Panc1 (cell line): Measurements from ENCODE around the gene KIRREL3. TPM values are rescaled to one million over a fixed set of nuclear protein-coding genes. Genes with fewer than 3 reads are reported as not detected.

Experiments
- ATAC-seq: fragments of 200-7000 bp; cut with Tn5 transposase; 2 replicates; pipeline ENCODE4 v1.9.1; 2020; ENCODE audit warnings: mild to moderate bottlenecking, moderate library complexity
- BruUV-seq: library from RNA; stranded (reverse); fragments of 400-500 nt; replicated peaks from 2 replicates; lab custom pipeline; 2021; lab: Mats Ljungman, UMichigan
- CTCF ChIA-PET: fragments of 300-600 bp; sonication (Branson Sonifier 250); formaldehyde crosslinking; loops from one replicate; lab custom pipeline; 2022; ENCODE audit warnings: antibody characterized with exemption; lab: Charles Lee
- POLR2A ChIA-PET: fragments of 300-600 bp; sonication (Branson Sonifier 250); formaldehyde crosslinking; loops from one replicate; lab custom pipeline; 2022; ENCODE audit warnings: antibody characterized with exemption; lab: Charles Lee
- DNase-seq: peaks from one replicate; pipeline ENCODE4 v3.0.0-alpha.2; 2010; ENCODE audit warnings: low read depth, low spot score
- H3K27ac ChIP-seq: 2 replicates; pipeline ENCODE4 v1.5.1; 2011; ENCODE audit warnings: mild to moderate bottlenecking, low read length, inconsistent platforms
- H3K27me3 ChIP-seq: fragments of 200-500 bp; sonication (Bioruptor generic); 2 replicates; pipeline ENCODE4 v1.6.0; 2014; ENCODE audit warnings: low read length, inconsistent platforms; ENCODE audit not compliant: control insufficient read depth, insufficient read depth
- H3K36me3 ChIP-seq: fragments of 200-500 bp; sonication (Bioruptor generic); 2 replicates; pipeline ENCODE4 v1.5.1; 2014; ENCODE audit warnings: inconsistent platforms, mild to moderate bottlenecking, low read length, moderate library complexity; ENCODE audit not compliant: control insufficient read depth, insufficient read depth
- H3K4me1 ChIP-seq: 2 replicates; pipeline ENCODE4 v1.5.1; 2011; ENCODE audit warnings: inconsistent platforms, mild to moderate bottlenecking, low read length, moderate library complexity; ENCODE audit not compliant: control insufficient read depth, insufficient read depth
- H3K4me3 ChIP-seq, 2 experiments: 2 replicates each; pipeline ENCODE4 v1.5.1; 2011 to 2012; ENCODE audit warnings: low read depth in 2 of 2, low read length in 2 of 2, mild to moderate bottlenecking in 2 of 2, inconsistent platforms in 1 of 2, moderate library complexity in 1 of 2
- H3K9me3 ChIP-seq: fragments of 200-500 bp; sonication (Bioruptor generic); 2 replicates; pipeline ENCODE4 v1.5.1; 2014; ENCODE audit warnings: low read depth, mild to moderate bottlenecking, inconsistent platforms, low read length, moderate library complexity; ENCODE audit not compliant: control insufficient read depth, insufficient read depth
- CTCF ChIP-seq: fragments of 450-650 bp; IDR thresholded peaks from 2 replicates; pipeline ENCODE4 v1.5.1; 2017; ENCODE audit warnings: mild to moderate bottlenecking
- POLR2AphosphoS5 ChIP-seq: IDR thresholded peaks from 2 replicates; pipeline ENCODE4 v1.6.1; 2012; ENCODE audit warnings: mild to moderate bottlenecking, low read depth, low read length, moderate library complexity
- REST ChIP-seq, 2 experiments: IDR thresholded peaks; 2 replicates each; pipeline ENCODE4 v1.6.1; 2011 to 2012; ENCODE audit warnings: low read depth in 2 of 2, control low read depth in 1 of 2, low read length in 1 of 2, mild to moderate bottlenecking in 1 of 2, moderate library complexity in 1 of 2; ENCODE audit not compliant: insufficient read depth in 1 of 2
- SIN3A ChIP-seq: IDR thresholded peaks from 2 replicates; pipeline ENCODE4 v1.6.1; 2012; ENCODE audit warnings: low read depth, mild to moderate bottlenecking, low read length, moderate library complexity, borderline replicate concordance; ENCODE audit not compliant: insufficient read depth
- TCF7L2 ChIP-seq: IDR thresholded peaks from 2 replicates; pipeline ENCODE4 v1.6.1; 2011; ENCODE audit warnings: mild to moderate bottlenecking, low read depth, low read length, inconsistent platforms
- in situ Hi-C: cut with HindIII; loops from 2 replicates; pipeline ENCODE4 v1.10.0; 2016; ENCODE audit warnings: low sequenced_read_pairs, low pct_unique_long_range_greater_than_20kb
- intact Hi-C: fragments of 100-400 bp; cut with micrococcal nuclease; formaldehyde crosslinking; loops from one replicate; pipeline ENCODE4 v1.10.0; 2022; ENCODE audit not compliant: unreplicated experiment
- total RNA-seq: library from RNA; stranded (reverse); gene quantifications from one replicate; pipeline ENCODE4 v1.2.1, GENCODE V29; 2021; ENCODE audit not compliant: unreplicated experiment

KIRREL3 gene
- total RNA-seq, 1 experiment from 2014 or later, result 0.36 TPM

- H3K4me1 ChIP-seq, result no peaks in the 10 kb centered on the region
- no TSS peak for BruUV-seq
- in situ Hi-C loops (no loop called here), intact Hi-C loops (no loop called here)
- H3K4me3 ChIP-seq, result no peak overlapping the region
- peaks cover 12% of the 10 kb centered on the region for H3K27me3 ChIP-seq
- DNase-seq, result no peak
- ATAC-seq, result no peak
- no peak for TF ChIP-seq REST (IDR thresholded peaks at IDR 0.05; ENCODE audit: insufficient read depth in 1 of 2, low read depth in 2 of 2, low read length in 1 of 2)
- ChIA-PET CTCF (no interaction called here), POLR2A (no interaction called here)
- H3K9me3 ChIP-seq, result no peaks in the 10 kb centered on the region
- no peak overlapping the region for H3K27ac ChIP-seq
- H3K36me3 ChIP-seq, result no peaks in the 10 kb centered on the region
These were observed 170.9 kb downstream of the KIRREL3 start for GRCh38 chr11:126829716-126830115.

GRCh38 chr11:126824035-126824607 lies 176.4 kb downstream of the KIRREL3 start:
- Histone ChIP-seq H3K9me3 (no peaks in the 10 kb centered on the region), H3K4me1 (no peaks in the 10 kb centered on the region), H3K27ac (no peak overlapping the region), H3K27me3 (peaks cover 12% of the 10 kb centered on the region), H3K4me3 (no peak overlapping the region), H3K36me3 (no peaks in the 10 kb centered on the region)
- BruUV-seq, result no TSS peak
- ChIA-PET CTCF (no interaction called here), POLR2A (no interaction called here)
- in situ Hi-C loops (no loop called here), intact Hi-C loops (no loop called here)
- no peak for ATAC-seq
- no peak for TF ChIP-seq CTCF
- TF ChIP-seq REST (IDR thresholded peaks at IDR 0.05; ENCODE audit: insufficient read depth in 1 of 2, low read depth in 2 of 2, low read length in 1 of 2), result no peak
- no peak for TF ChIP-seq SIN3A
- no peak for TF ChIP-seq POLR2AphosphoS5
- no peak for TF ChIP-seq TCF7L2
- no peak for DNase-seq
